GM12864 (cell line): ENCODE data around the gene MYCN.
"Not testable (repeated sequence)": the region's sequence is repeated elsewhere in the genome, so short reads cannot be mapped to it uniquely, and the experiment has no call there.

Experiments used
- DNase-seq: peaks from one replicate; pipeline ENCODE4 v3.0.0-alpha.2; 2011; ENCODE audit warnings: low read depth
- H3K4me3 ChIP-seq: 2 replicates; pipeline ENCODE4 v1.5.1; 2011; ENCODE audit warnings: mild to moderate bottlenecking, low read depth, low read length, control low read depth
- CTCF ChIP-seq: IDR thresholded peaks from 2 replicates; pipeline ENCODE4 v1.5.1; 2011; ENCODE audit warnings: low read depth, mild to moderate bottlenecking, moderate library complexity, low read length, control low read depth, inconsistent platforms; ENCODE audit errors: missing control alignments

The MYCN gene

DNA sequence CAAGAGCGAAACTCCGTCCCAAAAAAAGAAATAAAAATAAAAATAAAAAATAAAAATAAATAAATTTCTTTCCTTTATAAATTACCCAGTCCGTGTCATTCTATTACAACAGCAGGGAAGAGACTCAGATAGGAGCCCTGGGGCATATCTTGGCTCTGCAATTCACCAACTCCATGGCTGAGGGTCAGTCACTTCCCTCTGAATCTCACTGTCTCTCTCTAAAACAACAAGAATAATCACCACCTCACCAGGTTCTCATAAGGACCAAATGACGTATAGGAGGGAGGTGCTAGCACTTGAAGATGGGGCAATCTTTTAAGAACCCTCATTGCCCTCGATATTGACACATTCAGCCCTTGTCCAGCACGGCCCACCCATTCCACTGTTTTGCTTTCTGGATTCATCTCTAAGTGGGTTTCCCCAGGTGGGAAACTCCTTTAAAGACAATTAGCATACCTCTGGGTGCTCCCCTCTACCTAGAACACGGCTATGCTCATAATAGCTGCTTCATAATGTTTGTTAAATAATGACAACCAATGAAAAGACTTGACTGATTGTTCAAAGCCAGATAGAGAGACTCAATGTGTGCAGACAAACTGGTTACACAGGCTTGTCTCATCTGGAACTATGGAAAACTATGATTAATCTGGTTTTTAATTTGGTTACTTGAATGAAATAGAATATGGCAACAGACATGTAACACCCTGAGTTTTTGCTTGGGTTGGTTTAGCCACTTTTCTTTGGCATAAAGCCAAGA, 15.1 kb downstream of the MYCN start:
- no peak for DNase-seq

DNA sequence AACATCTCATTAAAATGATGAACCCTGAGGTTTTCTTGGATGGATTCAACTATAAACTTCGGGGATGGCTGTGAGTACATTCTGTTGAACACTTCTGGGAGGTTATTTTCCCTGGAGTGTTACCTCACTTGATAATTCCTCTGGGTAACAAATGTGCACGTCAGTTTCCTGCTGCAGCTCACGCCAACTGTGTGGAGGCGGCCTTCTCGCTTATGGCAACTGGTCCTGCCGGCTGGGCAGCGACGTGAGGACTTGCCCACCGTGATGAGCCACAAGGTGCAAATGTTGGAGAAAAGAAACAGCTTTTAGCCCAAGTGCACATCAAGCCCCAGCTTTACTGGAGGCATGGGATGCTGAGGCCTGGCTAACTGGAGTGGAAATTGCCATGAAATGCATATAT, 15.9 kb downstream of the MYCN start:
- no peak overlapping the region for H3K4me3 ChIP-seq
- DNase-seq: no peak
- no peak for TF ChIP-seq CTCF

More for the DNA sequence above, 15.1 kb downstream of the MYCN start:
- no peak overlapping the region for H3K4me3 ChIP-seq
- no peak for TF ChIP-seq CTCF

DNA sequence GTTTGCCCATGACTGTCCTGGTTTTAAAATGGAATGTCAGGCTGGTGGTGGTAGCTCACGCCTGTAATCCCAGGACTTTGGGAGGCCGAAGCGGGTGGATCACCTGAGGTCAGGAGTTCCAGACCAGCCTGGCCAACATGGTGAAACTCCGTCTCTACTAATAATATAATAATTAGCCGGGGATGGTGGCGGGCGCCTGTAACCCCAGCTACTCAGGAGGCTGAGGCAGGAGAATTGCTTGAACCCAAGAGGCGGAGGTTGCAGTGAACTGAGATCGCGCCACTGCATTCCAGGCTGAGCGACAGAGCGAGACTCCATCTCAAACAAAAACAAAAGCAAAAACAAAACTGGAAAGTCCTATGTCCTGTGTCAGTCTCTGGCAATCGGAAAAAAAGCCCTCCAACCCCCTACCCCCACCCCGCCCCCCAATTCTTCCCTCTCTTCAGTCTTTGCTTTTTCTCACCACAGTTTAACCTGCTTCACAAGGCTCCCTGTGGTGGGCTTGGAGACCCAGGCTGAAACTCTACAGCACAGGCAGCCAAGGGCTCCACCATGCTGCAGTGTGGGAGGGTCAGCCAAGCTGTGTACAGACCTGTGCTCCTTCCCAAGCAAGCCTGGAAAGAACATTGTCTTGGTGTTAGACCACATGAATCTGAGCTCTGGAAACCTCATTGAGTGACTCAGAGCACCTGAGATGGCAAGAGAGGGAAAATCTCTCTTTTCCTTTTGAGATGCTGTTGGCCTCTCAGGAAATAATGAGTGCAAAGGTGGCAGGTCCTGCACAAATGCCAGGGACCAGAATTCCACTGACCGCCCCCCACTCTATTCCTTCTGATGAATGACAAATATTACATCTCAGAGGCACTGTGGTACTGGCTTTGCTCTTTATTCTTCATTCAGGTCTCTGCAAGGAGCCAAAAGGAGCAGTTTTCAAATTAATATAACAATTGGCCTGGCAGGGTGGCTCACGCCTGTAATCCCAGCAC, 16.7 kb downstream of the MYCN start:
- no peak for TF ChIP-seq CTCF
- H3K4me3 ChIP-seq: no peak overlapping the region
- DNase-seq: no peak

GRCh38 chr2:15957881-15958713, 17.7 kb downstream of the MYCN start:
- no peak for DNase-seq
- TF ChIP-seq CTCF: no peak
- H3K4me3 ChIP-seq: no peak overlapping the region

GRCh38 chr2:15959331-15960153, 19.2 kb downstream of the MYCN start:
- H3K4me3 ChIP-seq: no peak overlapping the region
- no peak for TF ChIP-seq CTCF
- DNase-seq: no peak

GRCh38 chr2:15960154-15960520, 19.8 kb downstream of the MYCN start:
- DNase-seq, H3K4me3 ChIP-seq: not testable (repeated sequence)

DNA sequence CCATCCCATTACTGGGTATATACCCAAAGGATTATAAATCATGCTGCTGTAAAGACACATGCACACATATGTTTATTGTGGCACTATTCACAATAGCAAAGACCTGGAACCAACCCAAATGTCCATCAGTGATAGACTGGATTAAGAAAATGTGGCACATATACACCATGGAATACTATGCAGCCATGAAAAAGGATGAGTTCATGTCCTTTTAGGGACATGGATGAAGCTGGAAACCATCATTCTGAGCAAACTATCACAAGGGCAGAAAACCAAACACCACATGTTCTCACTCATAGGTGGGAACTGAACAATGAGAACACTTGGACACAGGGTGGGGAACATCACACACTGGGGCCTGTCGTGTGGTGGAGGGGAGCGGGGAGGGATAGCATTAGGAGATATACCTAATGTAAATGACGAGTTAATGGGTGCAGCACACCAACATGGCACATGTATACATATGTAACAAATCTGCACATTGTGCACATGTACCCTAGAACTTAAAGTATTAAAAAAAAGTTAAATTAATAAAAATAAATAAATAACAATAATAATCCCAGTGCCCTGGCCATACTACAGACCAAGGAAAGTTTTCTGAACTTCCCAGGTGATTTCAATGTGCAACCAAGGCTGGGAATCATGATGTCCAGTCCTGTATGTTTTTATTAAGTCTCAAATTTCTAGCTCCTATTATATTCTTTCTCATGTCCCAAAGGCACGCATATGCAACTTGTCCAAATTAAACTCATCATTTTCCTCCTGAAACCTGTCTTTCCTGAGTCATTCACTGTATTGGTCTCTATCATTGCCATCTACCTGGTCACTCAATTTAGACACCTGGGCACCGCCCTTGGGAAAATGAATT, 23.0 kb downstream of the MYCN start:
- H3K4me3 ChIP-seq, DNase-seq: not testable (repeated sequence)
